T follicular helper cell (primary cell): ENCODE measurements around the gene GSDME.

Experiments used
- DNase-seq: peaks from one replicate; pipeline ENCODE4 v3.0.0-alpha.2; 2020; ENCODE audit warnings: low read depth

GSDME gene

DNA sequence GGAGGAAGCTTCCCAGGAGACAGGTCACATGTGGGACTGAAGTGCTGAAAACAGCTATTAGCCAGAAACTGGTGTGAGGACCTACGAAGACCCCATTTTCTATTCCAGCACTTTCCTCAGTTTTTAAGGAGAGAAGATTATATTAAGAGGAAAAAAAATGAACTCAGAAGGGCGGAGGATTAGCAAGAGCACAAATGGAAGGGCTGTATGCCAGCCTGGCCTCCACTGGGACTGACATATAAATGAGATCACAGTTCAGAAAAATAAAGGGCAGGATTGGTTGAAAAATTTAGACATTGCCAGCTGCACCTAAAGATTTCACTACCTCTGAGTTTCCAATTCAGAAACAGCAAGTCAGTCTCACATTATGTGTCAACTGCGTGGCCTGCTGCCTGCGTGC lies 53.0 kb downstream of the GSDME start:
- DNase-seq: no peak

- DNase-seq: no peak
Measured at GRCh38 chr7:24703296-24703695, 54.0 kb downstream of the GSDME start.

GRCh38 chr7:24702755-24703154 lies 54.5 kb downstream of the GSDME start:
- no peak for DNase-seq

GRCh38 chr7:24701261-24702235 lies 55.7 kb downstream of the GSDME start:
- no peak for DNase-seq

GRCh38 chr7:24700521-24701260 lies 56.6 kb downstream of the GSDME start:
- no peak for DNase-seq

DNA sequence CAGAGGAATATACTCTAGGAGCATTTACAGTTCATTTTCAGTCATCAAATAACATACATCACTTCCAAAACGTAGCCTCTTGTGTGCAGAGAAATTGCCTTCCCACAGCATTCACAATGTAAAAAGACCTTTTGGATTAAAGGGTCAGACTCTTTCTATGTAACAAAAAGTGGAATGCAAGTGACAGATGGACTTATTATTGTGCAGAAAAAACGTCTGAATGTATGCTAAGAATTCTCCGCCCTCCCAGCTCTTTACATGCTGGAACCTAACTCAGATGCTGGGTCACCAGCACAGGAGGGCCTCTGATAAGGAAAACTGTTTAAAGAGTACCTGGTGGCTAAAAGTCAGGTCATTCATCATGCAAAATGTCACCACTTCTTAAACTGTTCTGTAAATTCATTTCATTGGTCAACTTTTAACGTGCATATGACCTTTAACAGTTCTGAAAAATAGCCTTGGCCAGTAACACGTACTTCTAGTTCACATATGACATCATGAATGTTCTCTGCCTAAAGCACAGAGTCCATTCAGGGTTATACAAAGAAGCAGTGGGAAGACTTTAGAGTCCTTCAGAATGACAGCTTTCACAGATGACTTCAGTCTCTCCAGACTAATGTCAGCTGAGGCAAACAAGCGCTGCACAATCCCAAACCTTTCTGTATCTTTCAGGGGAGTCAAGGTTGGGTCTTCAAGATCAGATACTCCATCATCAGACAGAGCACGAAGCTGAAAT lies 58.6 kb downstream of the GSDME start:
- no peak for DNase-seq

DNA sequence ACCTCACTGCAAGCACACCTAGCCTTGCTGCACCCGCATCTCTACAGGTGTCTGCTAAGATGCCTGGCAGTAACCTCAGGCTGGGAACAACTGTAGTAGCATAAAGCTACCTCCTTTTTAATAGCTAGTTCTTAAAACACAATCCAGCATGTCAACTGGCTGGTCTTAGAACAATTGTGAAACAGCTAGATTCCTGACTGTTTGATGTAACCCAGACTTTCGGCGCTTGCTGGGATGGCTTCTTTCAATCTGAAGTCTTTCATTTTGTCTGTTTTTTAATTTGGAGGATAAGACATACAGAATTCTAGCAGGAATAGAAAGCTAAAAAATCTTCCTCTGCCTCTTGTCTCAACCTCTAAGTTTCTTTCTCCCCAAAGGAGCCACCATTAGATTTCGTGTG lies 59.8 kb downstream of the GSDME start:
- no peak for DNase-seq

GRCh38 chr7:24692592-24692991 lies 64.7 kb downstream of the GSDME start:
- no peak for DNase-seq

GRCh38 chr7:24690251-24690650 lies 67.0 kb downstream of the GSDME start:
- no peak for DNase-seq

- DNase-seq: no peak
Measured at GRCh38 chr7:24685708-24686107, 71.6 kb downstream of the GSDME start.

DNA sequence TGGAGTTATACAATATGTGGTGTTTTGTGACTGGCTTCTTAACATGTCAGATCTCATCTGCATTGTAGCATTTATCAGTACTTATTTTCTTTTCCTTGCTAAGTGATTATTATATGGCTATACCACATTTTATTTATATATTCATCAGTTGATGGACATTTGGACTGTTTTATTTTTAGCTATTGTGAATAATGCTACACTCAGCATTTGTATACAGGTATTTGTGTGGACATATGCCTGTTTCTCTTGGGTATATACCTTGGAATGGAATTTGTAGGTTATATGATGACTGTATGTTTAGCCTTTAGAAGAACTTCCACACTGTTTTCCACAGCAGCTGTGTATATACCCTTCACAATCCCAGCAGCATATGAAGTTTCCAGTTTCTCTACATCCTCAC lies 86.5 kb downstream of the GSDME start:
- DNase-seq: no peak

- DNase-seq: no peak
Measured at GRCh38 chr7:24669971-24670591, 87.2 kb downstream of the GSDME start.

DNA sequence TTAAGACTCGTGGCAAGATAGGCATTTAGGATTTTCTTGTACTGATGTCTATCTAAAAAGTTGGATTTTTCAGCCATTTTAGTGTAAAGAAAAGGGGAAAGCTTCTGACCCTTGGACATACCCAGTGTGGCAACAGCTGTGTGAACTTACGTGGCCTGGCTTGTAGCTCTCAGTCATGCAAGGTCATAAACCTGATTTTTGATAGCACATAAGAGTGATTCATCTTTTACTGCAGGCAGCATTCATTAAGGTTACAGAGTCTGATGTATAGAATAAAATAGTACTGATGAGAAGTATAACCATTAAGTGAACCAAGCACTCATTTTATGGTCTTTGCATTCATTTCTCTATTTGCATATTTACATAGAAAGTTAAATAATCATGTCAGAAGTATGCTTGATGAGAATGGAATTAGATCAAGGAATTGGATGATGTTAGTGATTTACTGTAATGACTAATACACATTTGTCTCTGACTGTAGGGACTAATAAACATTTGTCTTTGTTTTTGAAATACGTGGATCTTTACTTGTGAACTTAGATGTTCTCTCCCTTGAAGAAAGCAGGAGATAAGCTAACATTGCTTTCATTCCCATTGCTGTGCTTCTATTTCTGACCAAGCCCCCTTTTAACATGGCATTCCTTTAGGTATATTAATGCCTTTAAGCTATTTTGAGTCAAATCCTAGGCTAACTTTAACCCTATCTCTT lies 88.2 kb downstream of the GSDME start:
- DNase-seq: no peak

- peak; percentile 19 for DNase-seq
Measured at GRCh38 chr7:24665564-24666294, 91.5 kb downstream of the GSDME start.

GRCh38 chr7:24660546-24660945 lies 96.7 kb downstream of the GSDME start:
- DNase-seq: no peak

DNA sequence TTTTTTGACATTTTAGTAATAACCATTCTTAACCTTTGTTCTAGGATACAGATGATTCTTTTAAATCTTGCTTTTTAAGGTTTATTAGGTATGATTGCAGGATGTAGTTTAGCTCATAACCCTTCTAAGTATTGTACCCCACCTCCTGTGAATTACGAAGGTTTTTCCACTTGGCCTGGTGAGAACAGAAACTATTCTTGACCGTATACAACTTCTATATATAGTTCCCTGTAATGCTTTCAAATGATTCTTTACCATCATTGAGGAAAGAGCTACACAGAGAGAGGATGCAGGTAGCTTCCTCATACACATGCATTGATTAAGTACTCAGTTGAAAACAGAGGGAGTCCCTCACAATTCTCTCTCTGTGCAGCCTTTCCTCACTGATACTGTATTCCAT lies 97.8 kb downstream of the GSDME start:
- no peak for DNase-seq

DNA sequence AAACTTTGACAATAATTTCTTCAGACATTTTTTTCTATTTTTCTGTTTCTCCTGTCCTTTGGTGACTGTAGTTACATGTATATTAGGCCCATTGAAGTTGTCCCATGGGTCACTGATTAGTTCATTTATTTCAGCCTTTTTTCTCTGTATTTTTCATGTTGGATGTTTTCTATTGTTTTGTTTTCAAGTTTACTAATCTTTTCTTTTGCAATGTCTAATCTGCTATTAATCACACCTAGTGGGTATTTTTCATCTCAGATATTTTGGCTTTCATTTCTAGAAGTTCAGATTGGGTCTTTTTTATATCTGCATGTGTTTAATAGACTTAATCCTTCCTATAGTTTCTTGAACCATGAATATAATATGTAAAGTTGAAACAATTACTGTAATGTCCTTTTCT lies 99.3 kb downstream of the GSDME start:
- DNase-seq: no peak

DNA sequence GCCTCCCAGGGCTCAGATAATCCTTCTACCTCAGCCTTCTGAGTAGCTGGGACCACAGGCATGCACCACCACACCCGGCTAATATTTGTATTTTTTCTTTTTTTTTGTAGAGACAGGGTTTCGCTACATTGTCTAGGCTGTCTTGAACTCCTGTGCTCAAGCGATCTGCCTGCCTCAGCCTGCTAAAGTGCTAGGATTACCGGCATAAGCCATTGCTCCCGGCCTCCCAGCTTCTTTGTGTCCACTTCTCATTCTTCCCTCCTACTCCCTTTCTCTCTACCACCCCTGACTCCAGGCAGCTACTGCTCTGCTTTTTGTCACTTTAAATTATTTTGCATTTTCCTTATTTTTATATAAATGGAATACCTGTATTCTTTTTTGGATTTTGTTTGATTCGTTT lies 100.7 kb downstream of the GSDME start:
- DNase-seq: no peak

- no peak for DNase-seq
Measured at GRCh38 chr7:24654305-24654704, 103.0 kb downstream of the GSDME start.

DNA sequence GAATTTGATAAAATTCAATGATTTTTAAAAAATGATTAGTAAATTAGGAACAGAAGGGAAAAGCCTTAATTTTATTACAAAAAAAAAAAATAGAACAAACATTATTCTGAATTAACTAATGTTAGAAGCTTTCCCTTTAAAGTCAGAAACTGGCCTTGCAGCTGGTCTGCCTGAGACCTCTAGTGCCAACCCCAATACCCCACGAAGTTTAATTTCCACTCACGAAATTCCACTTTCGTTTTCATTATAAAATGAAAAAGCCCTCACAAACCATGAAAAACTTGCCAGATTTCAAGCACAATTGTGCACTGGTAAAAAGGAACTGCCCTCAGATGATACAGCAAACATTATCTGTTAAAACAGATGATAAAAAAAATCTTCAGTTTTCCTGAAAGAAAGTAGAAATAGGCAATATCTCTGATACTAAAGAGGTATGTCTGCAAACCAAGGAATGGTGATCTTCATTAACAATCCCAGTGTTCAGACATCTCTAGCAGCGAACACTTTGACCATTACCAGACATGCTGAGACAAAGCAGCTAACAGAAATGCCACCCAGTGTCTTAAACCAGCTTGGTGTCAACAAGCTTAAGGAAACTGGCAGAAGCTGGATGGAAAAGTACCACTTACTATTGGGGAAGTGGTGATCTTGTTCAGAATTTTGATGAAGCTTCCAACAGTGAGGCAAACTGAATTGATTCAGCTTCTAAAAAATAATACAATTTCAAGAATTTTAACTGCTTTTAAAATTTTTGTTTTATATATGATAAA lies 103.8 kb downstream of the GSDME start:
- DNase-seq: no peak
